Neutrophil (primary cell): ENCODE results near the gene ICOS.

ENCODE experiments used
- H3K27ac ChIP-seq: fragments of 200-600 bp; sonication (generic); 2 replicates; pipeline ENCODE4 v1.5.1; 2016; ENCODE audit warnings: mild to moderate bottlenecking, moderate library complexity
- H3K27me3 ChIP-seq: fragments of 200-600 bp; sonication (generic); 2 replicates; pipeline ENCODE4 v1.6.0; 2016; ENCODE audit warnings: mild to moderate bottlenecking
- H3K36me3 ChIP-seq: fragments of 200-600 bp; sonication (generic); 2 replicates; pipeline ENCODE4 v1.5.1; 2017
- H3K4me1 ChIP-seq, 2 experiments: fragments of 200-600 bp in 1 of 2; sonication (generic) in 1 of 2; 1 replicate in 1 of 2; 2 replicates in 1 of 2; pipeline versions ENCODE4 v1.5.1 to v1.6.1; 2013 to 2016; ENCODE audit warnings: low read depth in 1 of 2, low read length in 1 of 2, mild to moderate bottlenecking in 1 of 2, moderate library complexity in 1 of 2; ENCODE audit not compliant: control insufficient read depth in 1 of 2, insufficient read depth in 1 of 2
- H3K4me3 ChIP-seq, 2 experiments: fragments of 200-600 bp in 1 of 2; sonication (generic) in 1 of 2; 1 replicate in 1 of 2; 2 replicates in 1 of 2; pipeline ENCODE4 v1.5.1; 2013 to 2016; ENCODE audit warnings: low read depth in 1 of 2, low read length in 1 of 2, mild to moderate bottlenecking in 1 of 2, moderate library complexity in 1 of 2
- H3K9me3 ChIP-seq: fragments of 200-600 bp; sonication (generic); 2 replicates; pipeline ENCODE4 v1.5.1; 2016
- TF ChIP-seq, protein P1 (sequence below): fragments of 200-600 bp; sonication (generic); IDR thresholded peaks from 2 replicates; pipeline ENCODE4 v1.5.1; 2016; ENCODE audit warnings: antibody characterized with exemption

Gene ICOS

GRCh38 chr2:203993560-203993959 is 57.0 kb downstream of the ICOS start:
- Histone ChIP-seq H3K4me3 (no peak overlapping the region), H3K27me3 (no peaks in the 10 kb centered on the region), H3K36me3 (no peaks in the 10 kb centered on the region), H3K27ac (no peak overlapping the region), H3K9me3 (no peaks in the 10 kb centered on the region), H3K4me1 (no peaks in the 10 kb centered on the region)
- TF ChIP-seq, protein P1, sequence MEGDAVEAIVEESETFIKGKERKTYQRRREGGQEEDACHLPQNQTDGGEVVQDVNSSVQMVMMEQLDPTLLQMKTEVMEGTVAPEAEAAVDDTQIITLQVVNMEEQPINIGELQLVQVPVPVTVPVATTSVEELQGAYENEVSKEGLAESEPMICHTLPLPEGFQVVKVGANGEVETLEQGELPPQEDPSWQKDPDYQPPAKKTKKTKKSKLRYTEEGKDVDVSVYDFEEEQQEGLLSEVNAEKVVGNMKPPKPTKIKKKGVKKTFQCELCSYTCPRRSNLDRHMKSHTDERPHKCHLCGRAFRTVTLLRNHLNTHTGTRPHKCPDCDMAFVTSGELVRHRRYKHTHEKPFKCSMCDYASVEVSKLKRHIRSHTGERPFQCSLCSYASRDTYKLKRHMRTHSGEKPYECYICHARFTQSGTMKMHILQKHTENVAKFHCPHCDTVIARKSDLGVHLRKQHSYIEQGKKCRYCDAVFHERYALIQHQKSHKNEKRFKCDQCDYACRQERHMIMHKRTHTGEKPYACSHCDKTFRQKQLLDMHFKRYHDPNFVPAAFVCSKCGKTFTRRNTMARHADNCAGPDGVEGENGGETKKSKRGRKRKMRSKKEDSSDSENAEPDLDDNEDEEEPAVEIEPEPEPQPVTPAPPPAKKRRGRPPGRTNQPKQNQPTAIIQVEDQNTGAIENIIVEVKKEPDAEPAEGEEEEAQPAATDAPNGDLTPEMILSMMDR, result no peak

DNA sequence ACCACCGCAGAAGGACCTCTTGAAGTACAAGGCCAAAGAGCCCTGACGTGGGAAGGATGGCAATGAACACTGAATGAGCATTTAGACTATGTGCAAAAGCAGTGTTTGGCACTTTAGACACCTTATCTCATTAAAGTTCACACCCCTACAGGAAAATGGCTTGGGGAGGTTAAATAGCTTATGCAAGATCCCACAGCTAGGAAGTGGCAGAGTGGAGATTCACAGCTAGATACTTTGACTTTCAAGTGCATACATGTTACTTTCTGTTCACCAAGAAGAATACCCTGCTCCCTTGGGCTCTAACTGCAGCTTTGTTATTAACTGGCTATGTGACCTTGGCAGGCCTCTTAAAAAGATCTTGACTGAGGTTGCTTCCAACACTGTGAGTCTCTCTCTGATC is 58.2 kb downstream of the ICOS start:
- Histone ChIP-seq H3K4me1 (no peaks in the 10 kb centered on the region), H3K36me3 (no peaks in the 10 kb centered on the region), H3K27ac (no peak overlapping the region), H3K4me3 (no peak overlapping the region), H3K9me3 (no peaks in the 10 kb centered on the region), H3K27me3 (no peaks in the 10 kb centered on the region)
- TF ChIP-seq, protein P1, result no peak

GRCh38 chr2:203996692-203997091 is 60.1 kb downstream of the ICOS start:
- Histone ChIP-seq H3K36me3 (no peaks in the 10 kb centered on the region), H3K27me3 (no peaks in the 10 kb centered on the region), H3K27ac (no peak overlapping the region), H3K4me1 (no peaks in the 10 kb centered on the region), H3K9me3 (no peaks in the 10 kb centered on the region), H3K4me3 (no peak overlapping the region)
- TF ChIP-seq, protein P1, result no peak

GRCh38 chr2:203997481-203997880 is 60.9 kb downstream of the ICOS start:
- H3K36me3 ChIP-seq, result no peaks in the 10 kb centered on the region
- no peak overlapping the region for H3K4me3 ChIP-seq
- no peak overlapping the region for H3K27ac ChIP-seq
- no peaks in the 10 kb centered on the region for H3K4me1 ChIP-seq
- no peaks in the 10 kb centered on the region for H3K9me3 ChIP-seq
- no peaks in the 10 kb centered on the region for H3K27me3 ChIP-seq
- TF ChIP-seq, protein P1, result no peak

DNA sequence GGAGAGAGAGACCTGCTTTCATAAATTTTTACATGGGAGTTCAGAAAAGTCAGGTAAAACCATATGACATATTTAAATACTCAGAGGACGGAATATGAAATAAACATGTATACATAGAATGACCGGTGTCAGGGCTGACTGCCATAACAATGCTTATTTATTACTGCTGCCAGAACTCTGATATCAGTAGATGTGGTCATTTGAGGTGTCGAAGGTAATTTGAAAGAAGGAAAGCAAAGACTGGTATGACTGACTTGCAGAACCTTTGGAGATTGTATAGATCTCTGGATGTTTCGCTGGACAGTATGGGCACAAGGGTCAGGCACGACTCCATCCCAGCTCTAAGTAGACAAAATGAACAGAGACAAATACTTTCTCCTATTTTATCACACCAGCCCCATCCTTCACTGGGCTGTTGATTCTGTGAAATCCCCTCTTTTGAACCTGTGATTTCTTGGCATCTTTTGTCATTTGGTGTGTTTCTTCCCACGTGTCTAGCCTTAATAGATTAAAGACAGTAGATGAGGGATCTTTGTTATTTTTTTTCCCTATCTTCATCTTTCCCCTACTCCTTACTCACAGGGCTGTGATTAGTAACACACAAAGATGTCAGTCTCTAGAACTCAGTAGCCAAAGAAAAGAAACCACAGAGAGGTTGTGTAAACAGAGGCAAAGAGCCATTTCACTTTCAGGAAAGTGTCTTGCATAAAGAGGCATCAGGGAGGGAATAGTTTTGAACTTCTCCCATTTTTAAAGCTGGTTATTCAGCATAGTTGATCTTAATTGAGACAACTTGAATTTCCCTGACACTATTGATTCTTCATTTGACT is 61.6 kb downstream of the ICOS start:
- Histone ChIP-seq H3K9me3 (no peaks in the 10 kb centered on the region), H3K4me3 (no peak overlapping the region), H3K27ac (no peak overlapping the region), H3K27me3 (no peaks in the 10 kb centered on the region), H3K4me1 (no peaks in the 10 kb centered on the region), H3K36me3 (no peaks in the 10 kb centered on the region)
- TF ChIP-seq, protein P1, result no peak
